ENCODE data around the gene CAPNS1.

Gene CAPNS1

DNA sequence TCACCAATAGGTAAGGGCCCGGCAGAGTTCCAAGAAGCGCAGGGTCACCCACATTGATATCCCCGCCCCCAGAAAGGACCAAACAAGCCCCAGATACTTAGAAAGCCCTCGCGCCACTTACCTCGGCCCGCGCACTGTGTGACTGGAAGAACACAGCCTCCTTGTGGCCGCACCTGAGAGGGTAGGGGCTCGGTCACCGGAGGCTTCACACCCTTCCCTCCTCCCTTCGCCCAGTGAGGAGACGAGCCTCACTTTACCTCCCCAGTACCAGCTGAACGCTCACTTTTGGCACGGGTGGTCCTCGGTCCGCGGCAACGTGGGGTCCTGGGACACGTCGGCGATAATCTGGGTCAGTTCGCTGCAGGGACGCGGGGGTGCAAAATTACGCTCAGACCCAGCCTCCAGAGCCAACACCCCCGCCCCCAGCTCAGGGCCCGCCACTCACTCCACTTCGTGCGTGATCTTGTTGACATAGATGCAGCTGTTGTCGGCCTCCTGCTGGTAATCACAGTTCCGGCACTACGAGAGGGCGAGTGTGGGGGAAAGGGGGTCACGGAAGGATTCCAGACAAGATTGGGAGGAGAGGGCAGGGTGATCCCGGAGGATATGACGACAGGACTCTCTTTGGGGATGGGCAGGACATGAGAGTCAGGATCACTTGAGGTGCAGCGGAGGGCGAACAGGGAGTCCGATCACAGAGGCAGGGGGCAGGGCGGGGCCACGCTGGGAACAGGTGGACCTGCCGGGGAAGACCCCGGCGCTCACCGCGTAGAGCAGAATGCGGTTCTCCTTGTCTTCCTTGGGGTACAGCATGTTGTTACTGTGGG, 25.8 kb upstream of the CAPNS1 start:
- Histone ChIP-seq H3K36me3 (ENCODE audit: control insufficient read depth in 1 of 2, insufficient read depth in 2 of 2, low read length in 2 of 2) (peaks cover 4 to 24% of the 10 kb centered on the region in 2 donors), H3K27ac (ENCODE audit: low read depth, low read length) (peak overlapping the region; percentile 80)

GRCh38 chr19:36114721-36115452, 25.0 kb upstream of the CAPNS1 start, which contains the start of gene POLR2I:
Gene POLR2I (minus strand): TSS chr19:36114875. CDS start chr19:36114856, 19 bp downstream.
- Histone ChIP-seq H3K36me3 (ENCODE audit: control insufficient read depth in 1 of 2, insufficient read depth in 2 of 2, low read length in 2 of 2) (peaks cover 4 to 30% of the 10 kb centered on the region in 2 donors), H3K9me3 (ENCODE audit: control insufficient read depth in 1 of 2, low read length in 2 of 2) (no peaks in the 10 kb centered on the region), H3K4me1 (ENCODE audit: control insufficient read depth in 1 of 2, insufficient read depth in 2 of 2, low read length in 2 of 2) (peaks cover 16 to 28% of the 10 kb centered on the region in 2 donors), H3K9ac (ENCODE audit: low read depth in 1 of 2, low read length in 2 of 2) (peak within 1 kb of the TSS; percentile 83 to 92), H3K27ac (ENCODE audit: low read depth, low read length) (peak within 1 kb of the TSS; percentile 80), H3K27me3 (ENCODE audit: control insufficient read depth in 1 of 2, insufficient read depth in 2 of 2, low read length in 2 of 2) (no peaks in the 10 kb centered on the region), H3K4me3 (ENCODE audit: low read depth in 1 of 2, low read length in 2 of 2) (peak within 1 kb of the TSS; percentile 94 to 96)

More for the DNA sequence above, 25.8 kb upstream of the CAPNS1 start:
- no peaks in the 10 kb centered on the region for H3K27me3 ChIP-seq (ENCODE audit: control insufficient read depth in 1 of 2, insufficient read depth in 2 of 2, low read length in 2 of 2)
- peaks cover 16 to 28% of the 10 kb centered on the region in 2 donors for H3K4me1 ChIP-seq (ENCODE audit: control insufficient read depth in 1 of 2, insufficient read depth in 2 of 2, low read length in 2 of 2)
- no peaks in the 10 kb centered on the region for H3K9me3 ChIP-seq (ENCODE audit: control insufficient read depth in 1 of 2, low read length in 2 of 2)
- peak overlapping the region; percentile 83 to 92 for H3K9ac ChIP-seq (ENCODE audit: low read depth in 1 of 2, low read length in 2 of 2)
- peak overlapping the region; percentile 94 to 96 for H3K4me3 ChIP-seq (ENCODE audit: low read depth in 1 of 2, low read length in 2 of 2)

DNA sequence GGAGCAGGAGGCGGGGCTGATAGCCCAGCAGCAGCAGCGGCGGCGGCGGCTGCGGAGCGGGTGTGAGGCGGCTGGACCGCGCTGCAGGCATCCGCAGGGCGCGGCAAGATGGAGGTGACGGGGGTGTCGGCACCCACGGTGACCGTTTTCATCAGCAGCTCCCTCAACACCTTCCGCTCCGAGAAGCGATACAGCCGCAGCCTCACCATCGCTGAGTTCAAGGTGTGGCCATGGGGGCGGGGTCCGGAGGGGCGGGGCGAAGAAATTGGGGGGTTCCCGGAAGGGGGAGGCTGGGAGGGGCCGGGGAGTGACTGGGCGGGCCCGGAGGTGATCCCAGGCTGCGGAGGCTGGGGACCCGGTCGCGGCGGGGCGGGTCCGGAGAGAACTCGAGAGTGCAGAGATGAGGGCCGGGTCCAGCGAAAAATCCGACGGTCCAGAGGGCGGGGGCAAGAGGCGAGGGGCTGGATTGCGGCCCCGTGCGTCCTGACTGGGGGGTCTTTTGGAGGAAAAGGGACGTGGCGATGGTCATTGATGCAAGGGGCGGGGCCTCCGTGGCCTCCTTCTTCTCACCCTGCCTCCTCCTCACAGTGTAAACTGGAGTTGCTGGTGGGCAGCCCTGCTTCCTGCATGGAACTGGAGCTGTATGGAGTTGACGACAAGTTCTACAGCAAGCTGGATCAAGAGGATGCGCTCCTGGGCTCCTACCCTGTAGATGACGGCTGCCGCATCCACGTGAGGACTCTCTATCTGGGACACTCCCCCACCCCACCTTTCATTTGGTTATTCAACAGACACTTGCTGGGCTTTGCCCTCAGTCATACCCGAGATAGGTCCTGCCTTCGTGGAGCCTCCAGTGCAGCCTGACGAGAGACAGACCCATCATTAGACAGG, 24.2 kb upstream of the CAPNS1 start, which contains the start of gene TBCB:
Gene TBCB, plus strand, starts transcription at position 16 of the 891 bp plus-strand sequence. Its CDS starts 93 bp downstream, at position 109.
- Histone ChIP-seq H3K27ac (ENCODE audit: low read depth, low read length) (peak within 1 kb of the TSS; percentile 80), H3K9me3 (ENCODE audit: control insufficient read depth in 1 of 2, low read length in 2 of 2) (no peaks in the 10 kb centered on the region), H3K27me3 (ENCODE audit: control insufficient read depth in 1 of 2, insufficient read depth in 2 of 2, low read length in 2 of 2) (no peaks in the 10 kb centered on the region), H3K9ac (ENCODE audit: low read depth in 1 of 2, low read length in 2 of 2) (peak within 1 kb of the TSS; percentile 83 to 92), H3K36me3 (ENCODE audit: control insufficient read depth in 1 of 2, insufficient read depth in 2 of 2, low read length in 2 of 2) (peaks cover 8 to 36% of the 10 kb centered on the region in 2 donors), H3K4me3 (ENCODE audit: low read depth in 1 of 2, low read length in 2 of 2) (peak within 1 kb of the TSS; percentile 94 to 96), H3K4me1 (ENCODE audit: control insufficient read depth in 1 of 2, insufficient read depth in 2 of 2, low read length in 2 of 2) (peaks cover 16 to 28% of the 10 kb centered on the region in 2 donors)

DNA sequence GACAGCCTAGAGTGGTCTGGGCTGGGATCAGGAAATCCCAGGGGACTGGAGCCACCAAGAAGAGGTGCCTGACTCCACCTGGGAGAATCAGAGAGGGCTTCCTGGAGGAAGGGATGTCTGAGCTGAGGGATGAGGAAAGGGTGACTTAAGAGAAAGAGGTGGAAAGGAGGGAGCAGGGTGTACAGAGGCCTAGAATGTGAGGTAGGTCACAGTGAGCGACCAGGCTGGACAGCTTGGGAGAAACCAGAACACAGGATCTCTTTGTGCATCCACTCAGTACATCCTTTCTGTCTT, 23.6 kb upstream of the CAPNS1 start:
- Histone ChIP-seq H3K9me3 (ENCODE audit: control insufficient read depth in 1 of 2, low read length in 2 of 2) (no peaks in the 10 kb centered on the region), H3K4me1 (ENCODE audit: control insufficient read depth in 1 of 2, insufficient read depth in 2 of 2, low read length in 2 of 2) (peaks cover 16 to 28% of the 10 kb centered on the region in 2 donors), H3K27me3 (ENCODE audit: control insufficient read depth in 1 of 2, insufficient read depth in 2 of 2, low read length in 2 of 2) (no peaks in the 10 kb centered on the region), H3K4me3 (ENCODE audit: low read depth in 1 of 2, low read length in 2 of 2) (peak overlapping the region; percentile 94 to 96), H3K9ac (ENCODE audit: low read depth in 1 of 2, low read length in 2 of 2) (peak overlapping the region; percentile 53 to 54), H3K27ac (ENCODE audit: low read depth, low read length) (no peak overlapping the region), H3K36me3 (ENCODE audit: control insufficient read depth in 1 of 2, insufficient read depth in 2 of 2, low read length in 2 of 2) (peaks cover 8 to 36% of the 10 kb centered on the region in 2 donors)

- H3K4me3 ChIP-seq (ENCODE audit: low read depth in 1 of 2, low read length in 2 of 2), result no peak overlapping the region
- H3K36me3 ChIP-seq (ENCODE audit: control insufficient read depth in 1 of 2, insufficient read depth in 2 of 2, low read length in 2 of 2), result peaks cover 15 to 47% of the 10 kb centered on the region in 2 donors
- no peak overlapping the region for H3K9ac ChIP-seq (ENCODE audit: low read depth in 1 of 2, low read length in 2 of 2)
- no peaks in the 10 kb centered on the region for H3K9me3 ChIP-seq (ENCODE audit: control insufficient read depth in 1 of 2, low read length in 2 of 2)
- H3K27ac ChIP-seq (ENCODE audit: low read depth, low read length), result no peak overlapping the region
- no peaks in the 10 kb centered on the region for H3K27me3 ChIP-seq (ENCODE audit: control insufficient read depth in 1 of 2, insufficient read depth in 2 of 2, low read length in 2 of 2)
- peaks cover 6 to 12% of the 10 kb centered on the region in 2 donors for H3K4me1 ChIP-seq (ENCODE audit: control insufficient read depth in 1 of 2, insufficient read depth in 2 of 2, low read length in 2 of 2)
Measured at GRCh38 chr19:36120092-36120983, 19.5 kb upstream of the CAPNS1 start.

DNA sequence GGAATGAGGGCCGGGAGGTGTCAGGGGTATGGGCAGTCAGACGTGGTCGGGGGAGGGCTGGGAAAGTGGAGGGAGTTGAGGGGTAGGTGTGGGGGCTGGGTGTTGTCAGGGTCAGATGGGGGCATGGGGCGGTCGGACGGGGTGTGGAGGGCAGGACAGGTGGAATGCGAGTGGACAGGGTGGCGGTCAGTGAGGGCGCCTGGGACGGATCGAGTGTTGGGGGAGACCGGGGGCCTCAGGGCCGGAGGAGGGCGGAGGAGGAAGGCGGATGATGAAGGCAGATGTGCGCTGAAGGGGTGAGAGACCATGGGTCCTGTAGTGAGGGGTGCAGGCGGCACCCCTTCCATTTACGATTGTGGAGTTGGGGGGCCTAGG, 18.9 kb upstream of the CAPNS1 start:
- peaks cover 19 to 53% of the 10 kb centered on the region in 2 donors for H3K36me3 ChIP-seq (ENCODE audit: control insufficient read depth in 1 of 2, insufficient read depth in 2 of 2, low read length in 2 of 2)
- H3K4me1 ChIP-seq (ENCODE audit: control insufficient read depth in 1 of 2, insufficient read depth in 2 of 2, low read length in 2 of 2), result peaks cover 4 to 10% of the 10 kb centered on the region in 2 donors

GRCh38 chr19:36121486-36122124, 18.3 kb upstream of the CAPNS1 start:
- no peak overlapping the region for H3K4me3 ChIP-seq (ENCODE audit: low read depth in 1 of 2, low read length in 2 of 2)
- H3K4me1 ChIP-seq (ENCODE audit: control insufficient read depth in 1 of 2, insufficient read depth in 2 of 2, low read length in 2 of 2), result peaks cover 0 to 3% of the 10 kb centered on the region in 2 donors
- no peaks in the 10 kb centered on the region for H3K9me3 ChIP-seq (ENCODE audit: control insufficient read depth in 1 of 2, low read length in 2 of 2)
- H3K27me3 ChIP-seq (ENCODE audit: control insufficient read depth in 1 of 2, insufficient read depth in 2 of 2, low read length in 2 of 2), result no peaks in the 10 kb centered on the region
- H3K36me3 ChIP-seq (ENCODE audit: control insufficient read depth in 1 of 2, insufficient read depth in 2 of 2, low read length in 2 of 2), result peaks cover 19 to 53% of the 10 kb centered on the region in 2 donors
- no peak overlapping the region for H3K27ac ChIP-seq (ENCODE audit: low read depth, low read length)
- H3K9ac ChIP-seq (ENCODE audit: low read depth in 1 of 2, low read length in 2 of 2), result no peak overlapping the region

More for the DNA sequence above, 18.9 kb upstream of the CAPNS1 start:
- H3K27ac ChIP-seq (ENCODE audit: low read depth, low read length), result no peak overlapping the region
- H3K27me3 ChIP-seq (ENCODE audit: control insufficient read depth in 1 of 2, insufficient read depth in 2 of 2, low read length in 2 of 2), result no peaks in the 10 kb centered on the region
- no peak overlapping the region for H3K9ac ChIP-seq (ENCODE audit: low read depth in 1 of 2, low read length in 2 of 2)
- H3K4me3 ChIP-seq (ENCODE audit: low read depth in 1 of 2, low read length in 2 of 2), result no peak overlapping the region
- no peaks in the 10 kb centered on the region for H3K9me3 ChIP-seq (ENCODE audit: control insufficient read depth in 1 of 2, low read length in 2 of 2)

DNA sequence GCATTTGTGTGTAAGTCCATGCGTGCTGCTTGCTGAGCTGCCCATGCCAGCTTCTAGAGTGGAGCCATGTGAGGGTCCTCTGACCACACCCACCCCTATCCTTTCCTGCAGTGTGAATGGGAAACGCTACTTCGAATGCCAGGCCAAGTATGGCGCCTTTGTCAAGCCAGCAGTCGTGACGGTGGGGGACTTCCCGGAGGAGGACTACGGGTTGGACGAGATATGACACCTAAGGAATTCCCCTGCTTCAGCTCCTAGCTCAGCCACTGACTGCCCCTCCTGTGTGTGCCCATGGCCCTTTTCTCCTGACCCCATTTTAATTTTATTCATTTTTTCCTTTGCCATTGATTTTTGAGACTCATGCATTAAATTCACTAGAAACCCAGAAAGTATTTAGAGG, 14.3 kb upstream of the CAPNS1 start:
- Histone ChIP-seq H3K36me3 (ENCODE audit: control insufficient read depth in 1 of 2, insufficient read depth in 2 of 2, low read length in 2 of 2) (peaks cover 15 to 31% of the 10 kb centered on the region in 2 donors), H3K9ac (ENCODE audit: low read depth in 1 of 2, low read length in 2 of 2) (no peak overlapping the region), H3K4me1 (ENCODE audit: control insufficient read depth in 1 of 2, insufficient read depth in 2 of 2, low read length in 2 of 2) (peaks cover 9 to 10% of the 10 kb centered on the region in 2 donors), H3K9me3 (ENCODE audit: control insufficient read depth in 1 of 2, low read length in 2 of 2) (no peaks in the 10 kb centered on the region), H3K27me3 (ENCODE audit: control insufficient read depth in 1 of 2, insufficient read depth in 2 of 2, low read length in 2 of 2) (no peaks in the 10 kb centered on the region), H3K4me3 (ENCODE audit: low read depth in 1 of 2, low read length in 2 of 2) (no peak overlapping the region), H3K27ac (ENCODE audit: low read depth, low read length) (no peak overlapping the region)

DNA sequence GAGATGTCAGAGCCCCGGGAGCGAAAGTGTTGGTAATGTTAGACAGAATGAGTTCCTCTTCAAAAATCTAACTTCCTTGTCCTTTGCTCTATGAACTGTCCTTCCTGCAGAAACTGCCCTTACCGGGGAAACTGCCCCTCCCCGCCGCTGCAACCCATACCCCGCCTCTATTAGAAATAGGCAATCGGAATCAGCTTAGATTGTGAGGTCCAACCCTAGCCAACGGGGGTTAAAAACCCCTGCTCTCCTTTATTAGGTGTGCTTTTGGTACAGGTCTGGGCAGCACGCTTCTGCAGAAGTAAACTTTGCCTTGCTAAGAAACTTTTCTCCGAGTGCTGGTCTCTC, 11.5 kb upstream of the CAPNS1 start:
- H3K4me1 ChIP-seq (ENCODE audit: control insufficient read depth in 1 of 2, insufficient read depth in 2 of 2, low read length in 2 of 2), result peaks cover 9 to 15% of the 10 kb centered on the region in 2 donors
- no peaks in the 10 kb centered on the region for H3K9me3 ChIP-seq (ENCODE audit: control insufficient read depth in 1 of 2, low read length in 2 of 2)
- peaks cover 9 to 20% of the 10 kb centered on the region in 2 donors for H3K36me3 ChIP-seq (ENCODE audit: control insufficient read depth in 1 of 2, insufficient read depth in 2 of 2, low read length in 2 of 2)
- H3K27ac ChIP-seq (ENCODE audit: low read depth, low read length), result peak overlapping the region; percentile 84
- H3K27me3 ChIP-seq (ENCODE audit: control insufficient read depth in 1 of 2, insufficient read depth in 2 of 2, low read length in 2 of 2), result no peaks in the 10 kb centered on the region
- peak overlapping the region; percentile 69 to 80 for H3K9ac ChIP-seq (ENCODE audit: low read depth in 1 of 2, low read length in 2 of 2)
- peak overlapping the region; percentile 68 to 75 for H3K4me3 ChIP-seq (ENCODE audit: low read depth in 1 of 2, low read length in 2 of 2)

Data from duodenal mucosa (tissue), 2 donors.